Kidney (tissue), 14 donors: ENCODE measurements around the gene UST. TPM values are rescaled to one million over a fixed set of nuclear protein-coding genes. Genes with fewer than 3 reads are reported as not detected.

Experiments
- DNase-seq, 5 donors: peaks; one replicate each; pipeline ENCODE4 v3.0.0-alpha.2; 2013 to 2020
- FAIRE-seq: peaks from 2 replicates; lab custom pipeline; 2012; peaks lifted over from hg19 to GRCh38; lab: Jason Lieb, UNC
- H3K27ac ChIP-seq, 2 donors: one replicate each; pipeline ENCODE4 v1.7.0; 2013; ENCODE audit warnings: low read depth in 2 of 2, low read length in 2 of 2, inconsistent platforms in 1 of 2
- H3K27me3 ChIP-seq: one replicate; pipeline ENCODE4 v1.7.1; 2013; ENCODE audit warnings: low read length, inconsistent platforms; ENCODE audit not compliant: control insufficient read depth, insufficient read depth
- H3K36me3 ChIP-seq, 3 donors: one replicate each; pipeline versions ENCODE4 v1.7.0 to v1.7.1; 2013; ENCODE audit warnings: low read length in 3 of 3, control low read depth in 1 of 3, inconsistent platforms in 1 of 3; ENCODE audit not compliant: insufficient read depth in 3 of 3, control insufficient read depth in 2 of 3
- H3K4me1 ChIP-seq, 3 donors: one replicate each; pipeline versions ENCODE4 v1.7.0 to v1.7.1; 2013; ENCODE audit warnings: low read length in 3 of 3, inconsistent platforms in 1 of 3, low read depth in 1 of 3; ENCODE audit not compliant: control insufficient read depth in 2 of 3, insufficient read depth in 2 of 3
- H3K4me3 ChIP-seq, 3 donors: one replicate each; pipeline versions ENCODE4 v1.7.0 to v1.8.1; 2013; ENCODE audit warnings: low read length in 3 of 3, control low read depth in 1 of 3, inconsistent platforms in 1 of 3
- H3K9ac ChIP-seq, 3 donors: one replicate each; pipeline versions ENCODE4 v1.7.0 to v1.7.1; 2013; ENCODE audit warnings: low read length in 3 of 3, control low read depth in 1 of 3, inconsistent platforms in 1 of 3
- H3K9me3 ChIP-seq, 3 donors: one replicate each; pipeline versions ENCODE4 v1.7.0 to v1.7.1; 2013; ENCODE audit warnings: low read length in 3 of 3, control low read depth in 1 of 3, inconsistent platforms in 1 of 3; ENCODE audit not compliant: control insufficient read depth in 2 of 3, insufficient read depth in 1 of 3
- intact Hi-C: fragments of 100-400 bp; cut with DNase I; formaldehyde crosslinking; loops from one replicate; pipeline ENCODE4 v1.11.1; 2022
- polyA plus RNA-seq: library from polyadenylated mRNA; stranded (reverse); fragments of 350-450 nt; fragmentation: Illumina TruSeq; extraction: RNeasy Lipid Tissue Mini Kit (QIAGEN cat#74804); gene quantifications from one replicate; pipeline ENCODE4 v1.2.3, GENCODE V29; 2014; ENCODE audit warnings: low read depth, low replicate concordance; ENCODE audit not compliant: insufficient read depth
- total RNA-seq: library from RNA; stranded (reverse); fragmentation: NEBNext Ultra II Directional; extraction: Animal tissue kit (Norgen Biotek cat#: 25700); gene quantifications from one replicate; pipeline ENCODE4 v1.2.1, GENCODE V29; 2021
- TF ChIP-seq, protein P1 (sequence below): IDR thresholded peaks from 3 replicates; pipeline ENCODE4 v1.5.1; 2012; ENCODE audit warnings: mild to moderate bottlenecking, moderate library complexity, borderline replicate concordance; ENCODE audit not compliant: insufficient read depth; ENCODE audit errors: extremely low read depth
- donor health status: control.
- donor health status: control.
- donor health status: control.
- donor health status: control.
- donor health status: control.
- donor health status: DM: yes; HTN: yes; CAD: no.
- donor health status: Normal renal cell carcinoma (clear cell type).

The UST gene
- total and polyA plus RNA-seq, 2 donors from 2014 or later: 3.2 to 4.2 TPM

DNA sequence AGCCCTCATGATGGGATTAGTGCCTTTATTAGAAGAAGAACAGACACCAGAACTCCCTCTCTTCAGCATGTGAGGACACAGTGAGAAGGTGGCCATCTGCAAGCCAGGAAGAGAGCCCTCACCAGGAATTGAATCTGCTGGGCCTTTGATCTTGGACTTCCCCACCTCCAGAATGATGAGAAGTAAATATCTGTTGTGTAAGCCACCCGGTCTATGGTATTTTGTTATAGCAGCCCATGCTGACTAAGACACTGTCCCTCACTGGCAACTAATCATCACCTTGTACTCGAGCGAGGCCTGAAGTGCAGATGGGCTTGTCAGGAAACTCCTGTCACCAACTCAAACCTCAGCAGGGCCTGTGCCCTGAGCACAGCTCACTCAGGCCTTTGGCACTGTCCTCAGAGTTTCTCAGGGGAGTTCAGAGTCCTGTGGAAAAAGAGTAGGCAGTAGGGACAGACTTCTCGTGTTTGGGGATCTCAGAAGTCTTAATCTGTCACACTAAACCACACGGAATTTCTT is 62.0 kb downstream of the UST start:
- H3K9me3 ChIP-seq: no peaks in the 10 kb centered on the region
- FAIRE-seq: no peak
- TF ChIP-seq, protein P1, sequence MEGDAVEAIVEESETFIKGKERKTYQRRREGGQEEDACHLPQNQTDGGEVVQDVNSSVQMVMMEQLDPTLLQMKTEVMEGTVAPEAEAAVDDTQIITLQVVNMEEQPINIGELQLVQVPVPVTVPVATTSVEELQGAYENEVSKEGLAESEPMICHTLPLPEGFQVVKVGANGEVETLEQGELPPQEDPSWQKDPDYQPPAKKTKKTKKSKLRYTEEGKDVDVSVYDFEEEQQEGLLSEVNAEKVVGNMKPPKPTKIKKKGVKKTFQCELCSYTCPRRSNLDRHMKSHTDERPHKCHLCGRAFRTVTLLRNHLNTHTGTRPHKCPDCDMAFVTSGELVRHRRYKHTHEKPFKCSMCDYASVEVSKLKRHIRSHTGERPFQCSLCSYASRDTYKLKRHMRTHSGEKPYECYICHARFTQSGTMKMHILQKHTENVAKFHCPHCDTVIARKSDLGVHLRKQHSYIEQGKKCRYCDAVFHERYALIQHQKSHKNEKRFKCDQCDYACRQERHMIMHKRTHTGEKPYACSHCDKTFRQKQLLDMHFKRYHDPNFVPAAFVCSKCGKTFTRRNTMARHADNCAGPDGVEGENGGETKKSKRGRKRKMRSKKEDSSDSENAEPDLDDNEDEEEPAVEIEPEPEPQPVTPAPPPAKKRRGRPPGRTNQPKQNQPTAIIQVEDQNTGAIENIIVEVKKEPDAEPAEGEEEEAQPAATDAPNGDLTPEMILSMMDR: no peak
- no peak overlapping the region for H3K9ac ChIP-seq
- H3K27ac ChIP-seq: no peak overlapping the region
- no peak overlapping the region for H3K4me3 ChIP-seq
- H3K4me1 ChIP-seq: no peaks in the 10 kb centered on the region
- intact Hi-C loops: no loop called here
- H3K27me3 ChIP-seq: no peaks in the 10 kb centered on the region
- DNase-seq: no peak
- no peaks in the 10 kb centered on the region for H3K36me3 ChIP-seq

DNA sequence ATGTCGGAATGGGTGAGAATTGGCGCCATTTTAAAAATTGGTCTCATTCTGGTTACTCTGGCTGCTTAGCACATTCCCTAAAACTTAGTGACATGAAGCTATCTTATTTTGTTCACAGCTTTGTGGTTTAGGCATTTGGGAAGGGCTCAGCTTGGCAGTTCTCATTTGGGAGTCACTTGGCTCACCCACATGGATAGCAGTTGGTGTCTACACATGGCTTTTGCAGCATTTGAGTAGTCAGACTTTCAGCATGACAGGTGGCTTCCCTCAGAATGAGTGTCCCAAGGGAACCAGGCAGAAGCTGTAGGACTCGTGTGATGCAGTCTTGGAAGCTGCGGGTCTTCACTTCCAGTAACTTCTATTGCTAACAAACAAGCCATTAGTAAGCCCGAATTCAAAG is 64.6 kb downstream of the UST start:
- Histone ChIP-seq H3K27ac (no peak overlapping the region), H3K4me1 (no peaks in the 10 kb centered on the region), H3K4me3 (no peak overlapping the region), H3K9me3 (peaks cover 0 to 3% (median 0%) of the 10 kb centered on the region in 3 donors), H3K9ac (no peak overlapping the region), H3K27me3 (no peaks in the 10 kb centered on the region), H3K36me3 (no peaks in the 10 kb centered on the region)
- intact Hi-C loops: no loop called here
- no peak for DNase-seq
- TF ChIP-seq, protein P1: no peak
- no peak for FAIRE-seq

DNA sequence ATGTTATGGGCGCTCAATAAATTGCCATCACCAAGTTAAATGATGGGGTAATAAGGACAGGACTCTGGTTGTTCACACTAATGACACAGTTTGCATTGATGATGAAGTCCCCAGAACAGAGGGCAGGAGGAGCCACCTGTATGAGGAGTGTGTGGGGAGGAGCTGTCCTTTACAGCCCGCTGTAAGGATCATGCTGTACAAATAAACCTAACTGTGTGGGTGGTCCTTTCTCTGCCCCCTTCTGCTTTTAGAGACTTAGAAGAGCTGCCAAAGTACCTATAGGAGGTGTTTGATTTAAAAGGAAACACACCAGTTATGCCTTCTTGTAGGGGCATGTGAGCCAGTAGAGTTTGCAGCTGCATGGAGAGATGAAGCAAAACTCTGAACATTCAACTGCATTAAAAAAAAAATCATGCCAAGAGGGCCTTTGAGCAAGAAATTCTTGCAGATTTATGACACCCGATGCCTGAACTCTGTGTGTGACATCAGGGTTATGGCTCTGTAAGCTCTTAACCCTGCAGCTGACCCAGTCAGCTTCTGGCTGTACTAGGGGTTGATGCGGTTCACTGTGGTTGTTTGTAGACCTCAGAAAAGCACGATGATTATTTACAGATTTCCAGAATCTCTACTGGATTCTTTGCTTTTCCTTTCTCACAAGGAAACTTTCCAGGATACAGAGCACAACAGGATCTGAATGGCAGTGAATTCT is 67.4 kb downstream of the UST start:
- Histone ChIP-seq H3K4me3 (no peak overlapping the region), H3K27ac (no peak overlapping the region), H3K27me3 (no peaks in the 10 kb centered on the region), H3K36me3 (no peaks in the 10 kb centered on the region), H3K9me3 (peaks cover 0 to 3% (median 0%) of the 10 kb centered on the region in 3 donors), H3K4me1 (no peaks in the 10 kb centered on the region), H3K9ac (no peak overlapping the region)
- DNase-seq (peak in 1 of 5 donors; percentile 22), FAIRE-seq (no peak)
- TF ChIP-seq, protein P1: no peak
- intact Hi-C loops: no loop called here
